GM20000 (cell line): ENCODE results near the gene ALDOA.

Experiments
- DNase-seq: peaks from one replicate; pipeline ENCODE4 v3.0.0; 2012; ENCODE audit warnings: low spot score
- CTCF ChIP-seq: IDR thresholded peaks from 2 replicates; pipeline ENCODE4 v1.5.1; 2012; ENCODE audit warnings: mild to moderate bottlenecking, control low read depth; ENCODE audit errors: extremely low read depth, missing control alignments

ALDOA gene

DNA sequence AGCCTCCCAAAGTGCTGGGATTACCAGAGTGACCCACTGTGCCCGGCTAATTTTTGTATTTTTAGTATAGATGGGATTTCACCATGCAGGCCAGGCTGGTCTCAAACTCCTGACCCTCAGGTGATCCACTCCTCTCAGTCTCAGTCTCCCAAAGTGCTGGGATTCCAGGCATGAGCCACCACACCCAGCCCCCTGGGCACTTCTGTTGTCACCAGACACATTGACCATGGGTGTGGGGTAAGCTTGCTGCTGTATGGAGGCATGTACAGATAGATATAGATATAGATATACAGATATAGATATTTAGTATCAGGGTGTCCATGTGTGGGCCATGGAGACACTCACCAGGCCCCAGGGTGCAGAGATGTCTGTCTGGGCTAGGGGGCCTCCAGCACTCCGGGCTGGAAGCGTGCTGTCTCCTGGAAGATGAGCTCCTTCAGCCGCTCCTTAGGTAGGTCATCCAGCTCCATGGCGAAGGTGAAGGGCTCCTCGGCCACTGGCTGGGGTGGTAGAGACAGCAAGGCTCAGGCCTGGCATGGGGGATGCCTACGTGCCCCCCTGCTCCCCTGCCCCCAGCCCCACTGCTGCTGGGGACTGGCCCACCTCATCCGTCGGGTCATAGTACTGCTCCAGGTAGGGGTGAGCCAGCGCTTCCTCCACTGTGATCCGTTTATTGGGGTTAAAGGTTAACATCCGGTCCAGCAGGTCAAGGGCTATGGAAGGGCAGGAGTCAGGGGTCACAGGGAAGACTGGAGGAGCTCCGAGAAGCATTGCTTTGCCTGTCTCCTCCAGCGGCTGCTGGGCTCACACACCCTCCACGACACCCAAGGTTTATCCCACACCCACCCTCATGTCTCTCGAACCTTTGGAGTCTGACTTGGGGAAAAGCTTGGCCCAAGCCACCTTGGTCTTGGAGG is 51.0 kb downstream of the ALDOA start:
- TF ChIP-seq CTCF: no peak
- DNase-seq: no peak

DNA sequence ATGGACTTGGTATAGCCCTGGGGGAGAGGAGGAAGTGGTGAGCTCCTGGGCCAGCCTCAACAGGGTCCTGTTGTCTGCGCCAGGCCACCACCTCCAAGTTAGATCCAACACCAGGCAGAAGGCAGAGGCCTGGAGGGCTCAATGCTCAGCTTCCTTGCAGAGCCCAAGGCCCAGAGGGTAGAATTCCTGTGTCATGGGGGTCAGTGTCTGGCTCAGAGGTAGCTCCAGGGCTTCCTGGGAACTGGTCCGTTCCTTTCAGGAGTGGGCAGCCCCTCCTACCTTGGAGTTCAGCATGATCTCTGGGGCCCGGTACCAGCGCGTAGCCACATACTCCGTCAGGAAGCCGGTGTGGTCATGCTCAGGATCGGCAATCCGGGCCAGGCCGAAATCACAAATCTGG is 52.2 kb downstream of the ALDOA start:
- no peak for DNase-seq
- no peak for TF ChIP-seq CTCF

DNA sequence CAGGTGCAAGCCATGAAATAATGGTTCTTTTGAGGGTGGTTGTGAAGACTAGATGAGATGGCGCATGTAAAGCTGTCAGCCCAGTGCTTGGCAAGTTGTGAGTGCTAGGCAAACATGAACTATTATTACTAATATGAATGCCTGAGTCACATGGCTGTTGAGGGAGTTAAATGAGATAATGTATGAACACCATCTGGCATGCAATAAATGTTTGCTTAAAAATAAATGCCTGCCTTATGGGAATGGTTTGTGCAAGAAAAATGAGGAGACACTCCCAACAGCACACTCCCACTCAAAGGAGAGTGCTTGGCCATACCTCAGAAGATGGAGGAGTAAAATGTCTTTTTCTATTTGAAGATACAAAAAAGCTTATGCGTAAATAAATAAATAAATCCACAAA is 53.9 kb downstream of the ALDOA start:
- no peak for TF ChIP-seq CTCF
- DNase-seq: no peak
